ENCODE measurements around the gene SERTAD1.
A peak's percentile ranks its signal among the peaks of the same experiment; 100 is the strongest.
"Not testable (repeated sequence)": the region's sequence is repeated elsewhere in the genome, so short reads cannot be mapped to it uniquely, and the experiment has no call there.

Gene SERTAD1

GRCh38 chr19:40420766-40421765 lies 4.7 kb downstream of the SERTAD1 start:
- peak; percentile 79 for DNase-seq

GRCh38 chr19:40420451-40420765 lies 5.4 kb downstream of the SERTAD1 start:
- no peak for DNase-seq

- no peak for DNase-seq
Observed at GRCh38 chr19:40419780-40420179, 6.0 kb downstream of the SERTAD1 start.

- peak; percentile 85 for DNase-seq
Observed at GRCh38 chr19:40419066-40419612, 6.7 kb downstream of the SERTAD1 start.

- no peak for DNase-seq
Observed at GRCh38 chr19:40418040-40418439, 7.8 kb downstream of the SERTAD1 start.

- no peak for DNase-seq
Observed at GRCh38 chr19:40417643-40417981, 8.2 kb downstream of the SERTAD1 start.

GRCh38 chr19:40416918-40417642 lies 8.7 kb downstream of the SERTAD1 start:
- DNase-seq = no peak

- no peak for DNase-seq
Observed at GRCh38 chr19:40415768-40416167, 10.0 kb downstream of the SERTAD1 start.

GRCh38 chr19:40414542-40415535 lies 11.0 kb downstream of the SERTAD1 start:
- DNase-seq = no peak

- DNase-seq = no peak
Observed at GRCh38 chr19:40413291-40413845, 12.4 kb downstream of the SERTAD1 start, which contains the start of gene PRX. TSS of gene PRX (minus strand) at chr19:40413378. CDS start at chr19:40407932, 5,446 bp downstream.

- DNase-seq = no peak
Observed at GRCh38 chr19:40412866-40413265, 12.9 kb downstream of the SERTAD1 start.

- no peak for DNase-seq
Observed at GRCh38 chr19:40411958-40412499, 13.8 kb downstream of the SERTAD1 start.

GRCh38 chr19:40411125-40411842 lies 14.5 kb downstream of the SERTAD1 start:
- no peak for DNase-seq

GRCh38 chr19:40410030-40410389 lies 15.8 kb downstream of the SERTAD1 start:
- no peak for DNase-seq

- not testable (repeated sequence) for DNase-seq
Observed at GRCh38 chr19:40408598-40408925, 17.2 kb downstream of the SERTAD1 start.

GRCh38 chr19:40407714-40408597 lies 17.8 kb downstream of the SERTAD1 start:
- no peak for DNase-seq

GRCh38 chr19:40403262-40403984 lies 22.4 kb downstream of the SERTAD1 start:
- DNase-seq = peak; percentile 56

GRCh38 chr19:40400559-40400958 lies 25.2 kb downstream of the SERTAD1 start:
- DNase-seq = no peak

GRCh38 chr19:40398417-40399131 lies 27.2 kb downstream of the SERTAD1 start:
- DNase-seq = no peak

Data from NCI-H2171 treated with DMSO at 0.1 percent for 48 hours (cell line).